NCI-H2171 (cell line): ENCODE data around the gene CBARP.

Experiments
- DNase-seq: peaks from one replicate; lab custom pipeline; 2025; lab: John Stamatoyannopoulos, UW

Gene CBARP

DNA sequence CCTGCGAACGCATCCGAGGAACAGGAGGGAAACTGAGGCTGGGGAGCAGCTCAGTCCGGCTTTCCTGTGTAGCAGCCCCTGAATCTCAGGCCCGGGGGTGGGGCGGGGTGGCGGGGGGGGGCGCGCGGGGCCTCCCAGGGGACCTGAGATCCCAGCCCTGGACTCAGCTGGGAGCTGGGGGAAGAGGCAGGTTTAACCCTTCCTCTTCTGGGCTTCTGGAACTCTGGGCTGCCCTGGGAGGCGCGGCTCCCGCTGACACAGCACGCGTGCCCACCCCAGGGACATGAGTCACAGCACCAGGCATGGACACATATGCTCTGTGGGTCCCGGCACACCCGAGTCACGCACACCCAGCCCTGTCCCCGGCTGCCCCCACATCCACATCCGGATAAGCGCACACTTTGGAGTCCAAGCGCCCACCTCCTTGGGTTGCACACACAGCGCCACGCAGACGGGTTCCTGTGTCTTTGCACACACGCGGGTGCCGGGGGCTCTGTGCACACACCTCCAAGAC lies 27.9 kb upstream of the CBARP start:
- no peak for DNase-seq

DNA sequence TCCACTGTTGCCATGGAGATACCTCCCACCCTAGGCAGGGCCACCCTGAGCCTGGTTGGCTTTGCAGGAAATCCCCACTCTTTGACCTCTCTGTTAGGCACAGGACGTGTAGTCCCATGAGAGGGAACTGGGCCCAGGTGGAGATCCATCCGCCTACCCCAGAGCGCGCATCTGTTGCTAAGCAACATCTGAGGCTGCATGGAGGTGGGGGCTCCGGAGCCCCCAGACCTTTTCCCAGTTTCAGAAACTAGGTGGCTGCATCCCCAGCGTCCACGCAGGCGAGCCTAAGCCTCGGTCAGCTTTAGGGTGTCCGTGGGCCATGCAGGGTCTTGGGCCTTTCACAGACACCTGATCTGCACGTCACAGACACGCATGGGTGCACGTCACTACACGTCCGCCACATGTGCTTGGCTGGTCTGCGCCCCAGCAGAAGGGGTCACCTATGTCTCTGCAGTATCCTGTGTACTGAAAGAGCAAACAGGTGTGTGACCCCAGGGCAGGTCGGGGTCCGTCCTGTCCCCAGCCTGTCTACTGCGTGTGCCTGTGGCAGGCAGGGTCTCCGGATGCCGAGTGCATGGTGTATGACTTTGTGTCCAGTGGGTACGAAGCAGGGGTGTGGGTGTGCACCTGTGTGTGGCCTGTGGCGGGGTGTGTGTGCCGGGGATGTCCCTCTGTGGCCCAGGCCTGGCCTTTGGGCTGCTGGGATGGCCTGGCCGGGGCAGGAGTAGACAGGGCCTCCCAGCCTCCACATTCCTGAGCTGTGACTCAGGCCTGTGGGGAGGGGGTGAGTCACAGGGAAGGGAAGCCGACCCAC lies 27.2 kb upstream of the CBARP start:
- no peak for DNase-seq

DNA sequence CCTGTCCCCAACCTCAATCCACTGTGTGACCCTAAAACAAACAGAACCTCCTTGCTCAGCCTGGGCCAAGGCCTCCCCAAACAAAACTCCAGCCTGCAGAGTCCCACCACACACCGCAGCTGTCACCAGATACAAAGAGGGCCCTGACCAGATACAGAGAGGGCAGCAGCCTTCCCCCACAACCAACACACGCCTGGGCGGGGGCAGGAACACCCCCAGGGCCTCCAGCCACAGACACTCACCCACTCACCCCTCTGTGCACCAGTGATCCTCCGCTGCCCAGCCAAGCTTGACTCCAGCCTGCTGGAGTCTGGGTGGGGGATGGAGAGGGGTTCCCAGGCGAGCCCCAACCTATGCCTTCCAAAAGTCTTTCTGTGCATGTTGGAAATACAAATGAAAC lies 25.4 kb upstream of the CBARP start:
- no peak for DNase-seq

DNA sequence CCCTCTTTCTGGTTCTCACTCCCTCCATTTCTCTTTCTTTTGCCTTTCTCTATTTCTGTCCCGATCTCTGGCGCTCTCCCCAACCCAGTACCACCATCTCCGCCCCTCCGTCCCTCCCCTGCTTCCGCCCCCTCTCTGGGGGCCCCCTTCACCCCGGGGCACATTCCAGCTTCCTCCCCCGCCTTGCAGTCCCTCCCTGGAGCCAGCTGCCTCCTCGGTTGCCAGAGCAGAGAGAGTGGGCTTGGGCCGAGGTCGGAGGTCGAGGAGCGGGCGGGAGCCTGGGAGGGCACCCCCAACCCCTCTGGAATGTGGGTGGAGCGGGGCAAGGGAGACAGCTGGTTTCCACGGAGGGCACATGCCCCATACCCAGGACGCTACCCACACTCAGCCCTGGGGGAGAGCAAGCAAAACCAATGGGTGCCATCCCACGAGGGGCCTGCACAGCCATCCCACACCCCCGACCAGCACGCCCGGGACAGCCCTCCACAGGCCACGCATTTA lies 24.9 kb upstream of the CBARP start:
- no peak for DNase-seq

DNA sequence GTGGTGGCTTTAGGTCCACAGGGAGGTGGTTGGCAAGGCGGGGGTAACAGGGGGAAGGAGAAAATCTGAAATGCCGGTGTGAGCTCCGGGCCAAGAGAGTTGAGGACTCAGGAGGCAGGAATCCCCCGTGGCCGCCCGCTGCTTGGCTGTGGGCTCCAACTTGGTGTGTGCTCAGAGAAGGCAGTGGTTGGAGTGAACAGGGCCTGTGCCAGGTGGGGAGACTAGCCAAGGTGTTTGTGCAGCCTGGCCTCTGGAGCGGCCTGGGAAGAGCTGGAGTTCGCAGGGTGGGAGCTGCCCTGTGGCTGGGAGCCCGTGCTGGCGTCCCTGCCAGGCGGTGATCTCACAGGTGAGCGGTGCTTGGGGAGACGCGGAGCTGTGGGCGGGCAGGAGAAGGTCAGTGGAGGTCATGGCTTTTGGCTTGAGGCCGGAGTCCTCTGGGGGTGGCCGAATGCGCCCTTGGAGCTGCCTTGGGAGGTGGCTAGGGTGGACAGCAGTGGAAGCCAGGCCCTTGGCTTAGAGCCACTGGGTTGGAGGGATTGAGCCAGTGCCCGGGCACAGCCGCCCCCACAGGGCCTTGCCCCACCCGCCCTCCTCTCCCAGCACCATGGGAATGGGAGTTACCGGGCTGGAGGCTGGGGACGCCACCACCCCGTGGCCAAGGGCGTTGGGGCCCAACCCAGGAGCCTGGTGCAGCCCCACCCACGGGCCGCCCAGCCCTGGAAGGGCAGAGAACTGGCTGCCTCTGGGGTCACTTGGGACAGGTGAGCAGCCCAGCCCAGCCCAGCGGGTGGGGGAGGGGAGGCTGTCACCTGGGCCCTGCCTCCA lies 24.2 kb upstream of the CBARP start:
- no peak for DNase-seq

DNA sequence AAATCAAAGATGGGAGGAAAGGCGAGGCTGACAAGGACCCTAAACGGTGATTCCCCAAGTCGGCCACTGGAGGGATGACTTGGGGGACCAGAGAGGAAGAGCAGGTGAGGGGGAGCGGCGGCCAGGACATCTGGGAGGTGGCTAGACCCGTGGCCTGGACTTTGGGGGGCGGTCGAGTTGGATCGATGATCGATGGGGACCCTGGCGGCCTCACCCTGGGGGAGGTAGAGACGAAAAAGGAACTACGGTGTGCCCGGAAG lies 23.7 kb upstream of the CBARP start:
- DNase-seq, result no peak

DNA sequence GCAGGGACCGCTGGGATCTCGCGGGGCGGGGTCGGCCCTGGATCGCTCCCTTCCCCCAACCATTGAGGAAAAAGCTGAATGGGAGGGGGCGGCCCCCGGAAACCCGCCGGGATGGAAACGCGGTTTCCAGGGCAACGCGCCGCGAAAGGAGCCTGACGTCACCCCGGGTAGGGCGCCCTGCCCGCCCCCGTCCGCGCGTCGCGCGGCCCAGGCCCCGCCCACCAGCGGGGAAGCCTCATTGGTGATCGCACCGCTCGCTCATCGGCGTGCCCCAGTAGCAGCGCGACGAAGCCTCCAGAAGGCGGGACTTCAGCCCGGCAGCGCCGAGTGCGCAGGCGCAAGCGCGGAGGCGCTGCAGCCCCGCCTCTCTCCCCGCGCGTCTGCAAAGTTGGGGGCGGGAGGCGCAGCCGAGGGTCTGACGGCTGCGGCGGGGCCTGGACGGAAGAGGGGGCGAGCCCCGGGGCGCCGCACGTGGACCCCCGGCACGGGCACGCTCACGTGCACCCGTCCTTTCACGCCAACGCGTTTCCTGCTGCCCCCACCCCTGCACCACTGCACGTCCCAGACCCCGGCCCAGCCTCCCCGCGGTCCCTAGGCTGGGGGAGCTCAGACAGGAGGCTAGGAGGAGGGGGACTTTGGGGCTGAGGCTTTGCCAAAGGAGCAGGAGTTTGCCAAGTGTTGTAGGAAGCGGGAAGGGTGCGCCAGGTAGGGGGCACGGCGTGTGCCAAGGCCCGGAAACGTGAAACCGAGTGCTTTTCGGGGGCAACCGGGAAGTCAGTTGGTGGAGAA lies 23.1 kb upstream of the CBARP start:
- peak; percentile 97 for DNase-seq

DNA sequence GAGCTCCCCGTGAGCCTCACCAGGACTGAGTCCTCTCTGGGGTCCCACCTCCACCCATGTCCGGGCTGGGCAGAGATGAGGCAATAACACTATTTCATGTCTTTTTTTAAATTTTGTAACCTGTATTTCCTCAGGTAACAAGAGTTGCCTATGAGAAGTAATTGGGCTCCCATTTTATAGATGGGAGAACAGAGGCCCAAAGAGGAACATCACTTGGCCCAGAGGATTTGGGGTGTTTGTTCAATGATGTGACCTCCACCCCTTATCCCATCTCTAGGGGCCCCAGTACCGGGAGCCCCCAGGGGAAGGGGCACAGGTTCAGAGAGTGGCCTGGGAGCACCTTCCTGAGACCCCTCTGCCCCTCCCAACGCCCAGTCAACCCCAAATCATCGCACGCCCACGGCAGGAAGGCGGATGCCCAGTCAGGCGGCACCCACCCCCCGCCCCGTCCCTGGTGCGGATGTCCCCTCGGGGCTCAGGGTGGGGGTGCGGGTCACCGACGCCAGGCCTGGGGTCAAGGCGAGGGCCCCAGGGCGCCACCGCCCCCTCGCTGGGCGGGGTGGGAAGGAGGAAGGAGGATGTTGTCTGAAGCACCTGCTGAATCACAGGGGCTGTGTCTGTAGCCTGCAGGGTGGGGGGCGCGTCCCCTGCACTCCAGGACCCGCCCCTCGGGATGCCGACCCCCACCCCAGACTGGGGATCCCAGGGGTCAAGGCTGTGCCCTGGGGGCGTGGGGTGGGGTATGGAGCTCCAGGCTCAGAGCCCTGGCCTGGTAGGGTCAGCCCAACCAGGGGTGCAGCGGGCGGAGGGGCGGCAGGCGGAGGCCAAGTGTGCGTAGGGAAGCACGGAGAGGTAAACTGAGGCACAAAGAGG lies 22.3 kb upstream of the CBARP start:
- no peak for DNase-seq

DNA sequence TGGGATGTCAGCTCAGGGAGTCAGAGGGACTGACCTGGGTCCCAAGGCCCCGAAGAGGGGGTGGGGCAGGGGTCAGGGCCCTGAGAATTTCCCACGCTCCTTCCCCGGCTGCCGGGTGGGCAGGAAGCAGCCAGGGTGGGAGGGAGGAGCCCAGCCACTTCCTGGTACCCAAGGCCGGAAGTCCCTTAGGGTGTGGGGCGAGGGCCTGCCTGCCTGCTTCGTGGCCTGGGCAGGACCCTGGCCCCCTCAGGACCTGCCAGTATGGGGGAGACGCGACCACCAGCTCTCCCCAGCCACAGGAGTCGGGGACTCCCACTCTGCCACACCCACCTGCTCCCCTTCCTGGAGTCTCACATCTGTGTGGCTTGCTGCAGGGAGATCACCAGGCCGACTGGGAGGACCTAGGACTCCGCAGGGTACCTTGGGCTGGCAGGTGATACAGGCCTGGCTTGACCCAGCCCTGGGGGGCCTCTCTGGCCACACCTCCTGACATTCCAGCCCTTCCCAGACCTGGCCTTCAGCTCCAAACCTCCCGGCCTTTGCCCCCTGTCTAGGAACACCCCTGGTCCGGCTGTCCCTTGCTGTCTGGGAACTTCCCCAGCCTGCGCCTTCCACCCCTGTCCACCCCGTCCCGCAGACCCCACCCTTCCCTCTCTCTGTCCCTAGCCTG lies 21.5 kb upstream of the CBARP start:
- no peak for DNase-seq

DNA sequence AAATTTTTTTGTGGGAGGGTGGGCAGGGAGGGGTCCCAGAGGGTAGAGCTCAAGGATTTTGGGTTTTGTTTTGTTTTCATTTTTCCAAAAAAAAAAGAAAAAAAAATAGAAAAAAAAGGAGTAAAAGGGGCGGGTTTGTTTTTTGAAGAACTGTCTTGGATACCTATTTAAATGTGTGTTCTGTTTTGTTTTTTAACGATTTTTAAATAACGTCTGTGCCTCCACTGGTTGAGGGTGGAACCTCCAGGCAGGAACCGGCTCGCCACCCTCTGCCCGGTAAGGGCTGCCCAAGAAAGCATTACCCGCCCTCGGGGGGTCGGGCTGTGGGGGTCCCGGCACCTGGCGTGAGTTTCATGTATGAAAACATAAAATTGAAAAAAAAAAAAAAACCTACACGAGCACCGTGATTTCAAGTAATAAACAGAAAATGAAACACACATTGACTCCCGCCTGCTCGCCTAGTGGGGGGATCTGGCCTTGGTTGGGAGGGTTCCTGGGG lies 21.0 kb upstream of the CBARP start:
- DNase-seq, result no peak

DNA sequence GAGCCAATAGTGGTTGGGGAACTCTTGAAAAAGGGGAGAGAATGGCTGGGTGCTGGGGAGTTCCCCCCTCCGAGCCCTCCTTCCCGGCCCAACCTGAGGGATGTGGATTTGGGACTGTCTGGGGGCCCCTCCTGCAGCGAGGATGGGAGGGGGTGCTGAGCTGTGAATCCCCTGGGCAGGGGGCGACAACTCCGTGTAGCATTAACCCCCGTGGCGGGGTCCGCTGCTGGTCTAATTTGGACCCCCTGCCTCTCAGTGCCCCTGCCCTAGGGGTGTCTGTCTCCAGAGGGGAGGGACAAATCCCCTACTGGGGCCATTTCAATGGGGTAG lies 20.3 kb upstream of the CBARP start:
- DNase-seq, result no peak

DNA sequence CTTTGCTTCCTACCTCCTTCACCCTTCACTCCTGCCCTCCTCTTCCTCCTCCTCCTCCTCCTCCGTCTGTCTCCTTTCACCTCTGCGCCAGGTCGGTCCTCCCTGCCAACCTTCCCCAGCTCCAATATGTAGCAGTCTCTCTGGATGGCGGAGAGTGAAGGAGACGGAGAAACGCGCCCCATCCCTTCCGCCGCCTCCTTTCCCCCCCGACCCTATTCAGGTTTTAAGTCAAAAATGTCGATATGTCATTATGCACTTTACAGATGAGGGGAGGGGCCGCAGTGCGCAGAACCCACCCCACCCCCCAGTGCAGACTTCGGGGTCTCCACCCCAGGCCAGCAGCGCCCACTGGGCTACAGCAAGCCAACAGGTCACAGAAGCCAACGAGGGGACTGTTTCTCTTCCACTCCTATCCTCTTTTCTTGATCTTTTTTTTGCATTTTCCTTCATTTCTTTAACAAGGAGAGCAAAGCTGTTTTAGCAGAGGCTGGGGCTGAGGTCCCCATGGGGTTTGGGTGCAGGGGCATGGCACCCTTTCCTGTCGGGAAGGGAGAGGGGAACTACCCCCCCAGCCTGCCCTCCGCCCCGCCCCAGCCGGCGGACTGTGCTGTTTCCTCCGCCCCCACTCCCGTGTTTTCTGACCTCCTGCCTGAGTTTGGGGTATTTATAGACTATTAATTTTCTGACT lies 19.8 kb upstream of the CBARP start:
- DNase-seq, result no peak

DNA sequence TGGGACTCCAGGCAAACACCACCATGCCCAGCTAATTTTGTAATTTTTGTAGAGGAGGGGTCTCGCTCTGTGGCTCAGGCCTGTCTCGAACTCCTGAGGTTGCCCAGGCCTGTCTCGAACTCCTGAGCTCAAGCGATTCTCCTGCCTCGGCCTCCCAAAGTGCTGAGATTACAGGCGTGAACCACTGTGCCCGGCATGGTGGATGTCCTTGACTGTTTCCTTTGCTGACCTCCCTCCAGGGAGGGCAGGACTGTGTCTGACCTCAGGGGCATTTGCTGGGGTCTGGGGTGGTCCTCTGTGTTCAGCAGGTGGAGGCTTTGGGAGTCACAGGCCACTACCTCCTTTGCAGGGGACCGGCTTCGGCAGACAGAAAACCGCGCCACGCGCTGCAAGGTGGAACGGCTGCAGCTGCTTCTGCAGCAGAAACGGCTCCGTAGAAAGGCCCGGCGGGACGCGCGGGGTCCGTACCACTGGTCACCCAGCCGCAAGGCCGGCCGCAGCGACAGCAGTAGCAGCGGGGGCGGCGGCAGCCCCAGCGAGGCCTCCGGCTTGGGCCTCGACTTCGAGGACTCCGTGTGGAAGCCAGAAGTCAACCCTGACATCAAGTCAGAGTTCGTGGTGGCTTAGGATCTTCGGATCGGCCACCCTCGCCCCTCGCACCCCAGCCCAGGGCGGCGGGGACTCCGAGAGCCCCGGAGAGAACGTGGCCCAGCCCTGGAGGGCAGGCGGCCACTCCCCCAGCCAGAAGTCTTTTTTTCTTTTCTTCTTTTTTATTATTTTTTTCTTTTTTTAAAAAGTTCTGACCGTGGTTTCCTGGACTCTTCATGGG lies 19.1 kb upstream of the CBARP start:
- DNase-seq, result no peak

DNA sequence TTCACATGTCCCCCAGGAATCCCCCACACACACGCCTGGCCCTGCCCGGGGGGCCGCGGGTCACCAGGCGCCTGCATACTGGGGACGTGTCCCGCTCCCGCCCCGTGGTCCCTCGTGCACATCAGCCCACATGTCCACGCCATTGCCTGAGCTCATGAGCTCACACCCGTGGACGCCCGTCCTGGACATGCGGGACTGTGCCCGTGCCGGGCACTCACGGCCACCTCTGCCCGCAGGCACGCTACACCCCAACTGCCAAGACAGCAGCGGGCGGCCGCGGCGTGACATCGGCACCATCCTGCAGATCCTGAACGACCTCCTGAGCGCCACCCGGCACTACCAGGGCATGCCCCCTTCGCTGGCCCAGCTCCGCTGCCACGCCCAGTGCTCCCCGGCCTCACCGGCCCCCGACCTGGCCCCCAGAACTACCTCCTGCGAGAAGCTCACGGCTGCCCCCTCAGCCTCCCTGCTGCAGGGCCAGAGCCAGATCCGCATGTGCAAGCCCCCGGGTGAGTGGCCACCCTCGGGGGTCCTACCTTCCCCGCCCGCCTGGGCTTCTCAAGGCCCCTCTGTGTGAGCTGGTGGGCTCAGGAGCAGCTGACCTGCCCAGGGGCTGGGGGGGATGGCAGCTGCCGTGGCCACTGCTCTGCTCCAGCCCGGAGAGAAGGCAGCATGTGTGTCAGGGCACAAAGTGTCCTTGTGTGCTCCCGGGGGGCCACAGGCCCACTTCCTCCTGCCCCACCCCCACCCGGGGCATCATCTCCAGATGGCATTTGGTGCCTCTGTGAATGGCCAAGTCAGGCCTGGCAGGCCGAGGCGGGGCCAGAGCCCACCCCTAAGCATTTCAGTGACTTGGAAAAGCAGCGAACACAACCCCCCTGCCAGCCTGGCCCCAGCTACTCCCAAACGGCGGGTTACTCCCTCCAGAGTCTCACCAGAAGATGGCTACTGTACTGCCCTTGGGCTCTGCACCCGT lies 17.7 kb upstream of the CBARP start:
- no peak for DNase-seq

DNA sequence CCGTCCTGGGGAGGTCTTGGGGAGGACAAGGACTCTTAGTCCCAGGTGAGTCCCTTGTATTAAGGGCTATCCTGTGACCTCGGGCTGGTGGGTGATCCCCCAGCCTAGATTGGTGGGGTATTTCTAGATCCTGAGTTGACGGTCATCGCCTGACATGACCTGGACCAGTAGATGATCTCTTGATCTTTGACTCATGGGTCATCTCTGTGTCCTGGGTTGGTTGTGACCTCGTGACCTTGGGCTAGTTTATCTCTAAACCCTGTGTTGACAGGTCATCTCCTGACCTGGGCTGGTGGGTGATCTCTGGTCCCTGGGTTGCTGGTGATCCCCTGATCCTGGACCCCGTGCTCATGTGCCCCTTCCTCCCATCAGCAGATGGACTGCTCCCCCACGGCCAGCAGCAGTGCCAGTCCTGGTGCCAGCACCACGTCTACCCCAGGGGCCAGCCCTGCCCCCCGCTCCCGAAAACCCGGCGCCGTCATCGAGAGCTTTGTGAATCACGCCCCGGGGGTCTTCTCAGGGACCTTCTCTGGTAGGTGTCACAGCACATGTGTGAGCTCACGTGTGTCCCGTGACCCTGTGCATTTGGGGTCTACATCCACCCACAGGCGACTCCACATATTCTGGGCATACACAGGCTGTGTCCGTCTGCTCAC lies 16.9 kb upstream of the CBARP start:
- DNase-seq, result no peak

DNA sequence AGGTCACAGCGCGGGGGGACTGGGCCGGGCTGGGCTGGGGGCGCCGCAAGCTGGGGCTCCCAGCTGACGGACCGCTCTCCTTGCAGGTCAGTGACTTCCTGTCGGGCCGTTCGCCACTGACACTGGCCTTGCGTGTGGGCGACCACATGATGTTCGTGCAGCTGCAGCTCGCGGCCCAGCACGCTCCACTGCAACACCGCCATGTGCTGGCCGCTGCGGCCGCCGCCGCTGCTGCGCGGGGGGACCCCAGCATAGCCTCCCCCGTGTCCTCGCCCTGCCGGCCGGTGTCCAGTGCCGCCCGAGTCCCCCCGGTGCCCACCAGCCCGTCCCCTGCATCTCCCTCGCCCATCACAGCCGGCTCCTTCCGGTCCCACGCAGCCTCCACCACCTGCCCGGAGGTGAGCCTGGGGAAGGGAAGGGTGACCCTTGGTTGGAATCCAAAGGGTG lies 16.3 kb upstream of the CBARP start:
- DNase-seq, result no peak

DNA sequence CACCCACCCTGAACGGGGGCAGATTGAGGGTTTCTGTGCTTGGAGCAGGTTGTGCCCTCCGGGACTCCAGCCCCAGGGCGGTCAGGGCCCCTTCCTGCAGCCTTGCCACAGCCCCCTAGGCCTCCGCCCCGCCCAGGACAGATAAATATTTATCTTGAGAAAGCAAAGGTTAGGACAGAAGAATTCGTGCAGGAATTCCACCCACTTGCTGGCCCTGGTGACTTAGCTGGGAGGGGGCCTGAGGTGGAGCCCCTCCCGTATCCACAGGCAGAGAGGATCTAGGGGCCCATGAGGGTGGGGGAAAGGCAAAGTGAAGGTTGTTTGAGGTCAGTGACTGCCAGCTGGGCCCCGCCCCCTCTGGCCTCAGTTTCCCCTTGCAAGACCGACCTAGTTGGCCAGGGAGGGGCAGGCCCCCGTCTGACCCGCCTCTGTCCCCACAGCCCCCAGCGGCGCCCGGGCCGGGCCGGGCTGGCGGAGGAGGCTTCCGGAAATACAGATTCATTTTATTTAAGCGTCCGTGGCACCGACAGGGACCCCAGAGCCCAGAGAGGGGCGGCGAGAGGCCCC lies 15.8 kb upstream of the CBARP start:
- DNase-seq, result no peak
